Mesothelial cell of epicardium (in vitro differentiated cells): ENCODE data around the gene NEB. TPM values are rescaled to one million over a fixed set of nuclear protein-coding genes. Genes with fewer than 3 reads are reported as not detected.
"Not testable (repeated sequence)": the region's sequence is repeated elsewhere in the genome, so short reads cannot be mapped to it uniquely, and the experiment has no call there.

Experiments used
- DNase-seq, 2 experiments: peaks; one replicate each; pipeline ENCODE4 v3.0.0; 2021; ENCODE audit warnings: low spot score in 2 of 2; ENCODE audit not compliant: unreplicated experiment in 2 of 2
- H3K27ac Mint-ChIP-seq: 2 replicates; pipeline ENCODE4 v1.8.0; 2021; ENCODE audit warnings: mixed read lengths
- H3K27me3 Mint-ChIP-seq: 2 replicates; pipeline ENCODE4 v1.8.0; 2021; ENCODE audit warnings: low read depth, mixed read lengths
- H3K36me3 Mint-ChIP-seq: 2 replicates; pipeline ENCODE4 v1.8.0; 2021; ENCODE audit warnings: mixed read lengths
- H3K4me1 Mint-ChIP-seq: 2 replicates; pipeline ENCODE4 v1.8.0; 2021; ENCODE audit warnings: mixed read lengths
- H3K4me3 Mint-ChIP-seq: 2 replicates; pipeline ENCODE4 v1.8.0; 2021; ENCODE audit warnings: mild to moderate bottlenecking, moderate library complexity, mixed read lengths
- H3K9me3 Mint-ChIP-seq: 2 replicates; pipeline ENCODE4 v1.8.0; 2021; ENCODE audit warnings: mixed read lengths
- total RNA-seq: library from RNA; stranded (reverse); gene quantifications from 3 replicates; pipeline ENCODE4 v1.2.1, GENCODE V29; 2021
- TF ChIP-seq, protein P1 (sequence below): fragments of 200-600 bp; sonication (generic); IDR thresholded peaks from one replicate; pipeline ENCODE4 v1.5.0; 2021; ENCODE audit warnings: antibody characterized with exemption; ENCODE audit not compliant: unreplicated experiment

The NEB gene
- total RNA-seq, 1 donor from 2014 or later: 0.92 TPM

GRCh38 chr2:151753540-151753939 is 19.3 kb upstream of the NEB start:
- Mint-ChIP-seq H3K27ac (no peak overlapping the region), H3K27me3 (no peaks in the 10 kb centered on the region), H3K4me3 (no peak overlapping the region), H3K36me3 (no peaks in the 10 kb centered on the region), H3K4me1 (peaks cover 20% of the 10 kb centered on the region), H3K9me3 (peaks cover 7% of the 10 kb centered on the region)
- DNase-seq: no peak
- TF ChIP-seq, protein P1, sequence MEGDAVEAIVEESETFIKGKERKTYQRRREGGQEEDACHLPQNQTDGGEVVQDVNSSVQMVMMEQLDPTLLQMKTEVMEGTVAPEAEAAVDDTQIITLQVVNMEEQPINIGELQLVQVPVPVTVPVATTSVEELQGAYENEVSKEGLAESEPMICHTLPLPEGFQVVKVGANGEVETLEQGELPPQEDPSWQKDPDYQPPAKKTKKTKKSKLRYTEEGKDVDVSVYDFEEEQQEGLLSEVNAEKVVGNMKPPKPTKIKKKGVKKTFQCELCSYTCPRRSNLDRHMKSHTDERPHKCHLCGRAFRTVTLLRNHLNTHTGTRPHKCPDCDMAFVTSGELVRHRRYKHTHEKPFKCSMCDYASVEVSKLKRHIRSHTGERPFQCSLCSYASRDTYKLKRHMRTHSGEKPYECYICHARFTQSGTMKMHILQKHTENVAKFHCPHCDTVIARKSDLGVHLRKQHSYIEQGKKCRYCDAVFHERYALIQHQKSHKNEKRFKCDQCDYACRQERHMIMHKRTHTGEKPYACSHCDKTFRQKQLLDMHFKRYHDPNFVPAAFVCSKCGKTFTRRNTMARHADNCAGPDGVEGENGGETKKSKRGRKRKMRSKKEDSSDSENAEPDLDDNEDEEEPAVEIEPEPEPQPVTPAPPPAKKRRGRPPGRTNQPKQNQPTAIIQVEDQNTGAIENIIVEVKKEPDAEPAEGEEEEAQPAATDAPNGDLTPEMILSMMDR: no peak

DNA sequence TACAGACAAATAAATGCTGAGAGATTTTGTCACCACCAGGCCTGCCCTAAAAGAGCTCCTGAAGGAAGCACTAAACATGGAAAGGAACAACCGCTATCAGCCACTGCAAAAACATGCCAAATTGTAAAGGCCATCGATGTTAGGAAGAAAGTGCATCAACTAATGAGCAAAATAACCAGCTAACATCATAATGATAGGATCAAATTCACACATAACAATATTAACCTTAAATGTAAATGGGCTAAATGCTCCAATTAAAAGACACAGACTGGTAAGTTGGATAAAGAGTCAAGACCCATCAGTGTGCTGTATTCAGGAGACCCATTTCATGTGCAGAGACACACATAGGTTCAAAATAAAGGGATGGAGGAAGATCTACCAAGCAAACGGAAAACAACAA is 11.0 kb upstream of the NEB start:
- H3K4me3 Mint-ChIP-seq, H3K27me3 Mint-ChIP-seq, H3K4me1 Mint-ChIP-seq, DNase-seq, H3K27ac Mint-ChIP-seq: not testable (repeated sequence)
- H3K36me3 Mint-ChIP-seq: peaks cover 12% of the 10 kb centered on the region
- H3K9me3 Mint-ChIP-seq: peaks cover 31% of the 10 kb centered on the region

DNA sequence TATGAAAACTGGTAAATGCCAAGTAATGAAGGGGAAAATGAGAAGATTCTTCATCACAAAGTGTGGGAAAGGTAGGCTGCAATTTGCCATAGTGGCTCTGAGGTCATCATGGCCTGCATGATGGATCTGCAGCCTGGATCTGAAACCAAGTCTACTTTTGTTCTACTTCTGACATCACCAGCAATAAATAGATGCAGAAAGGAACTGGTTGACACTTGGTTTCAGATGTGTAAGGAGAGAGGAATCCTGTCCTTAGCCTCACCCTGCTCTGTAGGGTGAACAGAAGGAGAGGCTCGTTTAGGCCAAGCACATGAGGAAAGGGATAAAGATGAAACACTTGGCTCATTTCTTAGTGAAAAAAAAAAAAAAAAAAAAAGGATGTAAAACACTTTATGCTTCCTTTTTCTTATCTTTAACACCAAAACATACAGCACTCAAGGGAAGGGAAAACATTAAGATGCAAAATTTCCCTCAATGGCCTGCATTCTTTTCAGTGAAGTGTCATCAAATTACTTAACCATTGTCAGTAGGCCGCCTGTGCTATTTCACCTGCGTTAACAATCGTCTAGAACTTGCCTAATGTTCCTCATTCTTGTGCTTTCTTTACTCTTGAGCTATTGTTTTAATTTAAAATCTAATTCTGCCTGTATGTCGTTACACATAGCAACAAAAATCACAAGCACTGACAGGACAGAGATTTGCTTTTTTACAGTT is 3.9 kb downstream of the NEB start:
- H3K4me1 Mint-ChIP-seq: peaks cover 25% of the 10 kb centered on the region
- TF ChIP-seq, protein P1: no peak
- H3K9me3 Mint-ChIP-seq: no peaks in the 10 kb centered on the region
- H3K36me3 Mint-ChIP-seq: no peaks in the 10 kb centered on the region
- H3K4me3 Mint-ChIP-seq: no peak overlapping the region
- H3K27ac Mint-ChIP-seq: peak overlapping the region; percentile 8
- H3K27me3 Mint-ChIP-seq: no peaks in the 10 kb centered on the region
- DNase-seq: no peak

GRCh38 chr2:151729837-151730236 is 4.4 kb downstream of the NEB start:
- Mint-ChIP-seq H3K4me3 (no peak overlapping the region), H3K27ac (peak overlapping the region; percentile 8), H3K9me3 (no peaks in the 10 kb centered on the region), H3K4me1 (peaks cover 25% of the 10 kb centered on the region), H3K27me3 (no peaks in the 10 kb centered on the region), H3K36me3 (no peaks in the 10 kb centered on the region)
- TF ChIP-seq, protein P1: no peak
- DNase-seq: no peak

DNA sequence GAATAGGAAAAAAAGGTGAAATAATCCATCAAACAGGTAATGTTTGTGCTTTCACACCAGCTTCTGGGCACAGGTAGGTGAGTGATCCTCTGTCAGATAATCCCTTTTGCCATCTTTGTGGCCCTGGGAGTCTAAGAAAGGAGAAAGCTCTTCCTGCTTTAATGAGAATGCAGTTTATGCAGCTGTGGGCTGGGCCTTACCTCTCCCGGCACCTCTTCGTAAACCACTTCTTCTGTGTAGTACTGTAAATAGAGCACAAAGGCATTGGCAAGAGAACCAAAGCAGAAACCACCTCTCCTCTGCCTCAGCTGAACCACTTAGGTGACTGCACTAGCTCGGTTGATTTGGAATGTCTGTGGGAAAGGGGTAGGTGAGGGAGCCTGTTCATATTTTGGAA is 4.9 kb downstream of the NEB start:
- no peak overlapping the region for H3K27ac Mint-ChIP-seq
- peaks cover 25% of the 10 kb centered on the region for H3K4me1 Mint-ChIP-seq
- no peaks in the 10 kb centered on the region for H3K27me3 Mint-ChIP-seq

GRCh38 chr2:151728804-151729414 is 5.4 kb downstream of the NEB start:
- no peak overlapping the region for H3K27ac Mint-ChIP-seq
- no peaks in the 10 kb centered on the region for H3K27me3 Mint-ChIP-seq
- TF ChIP-seq, protein P1: peak; percentile 16
- no peak for DNase-seq
- H3K4me1 Mint-ChIP-seq: peaks cover 25% of the 10 kb centered on the region
- H3K9me3 Mint-ChIP-seq: no peaks in the 10 kb centered on the region
- no peaks in the 10 kb centered on the region for H3K36me3 Mint-ChIP-seq
- H3K4me3 Mint-ChIP-seq: no peak overlapping the region

More for the DNA sequence above, 4.9 kb downstream of the NEB start:
- Mint-ChIP-seq H3K9me3 (no peaks in the 10 kb centered on the region), H3K36me3 (no peaks in the 10 kb centered on the region), H3K4me3 (no peak overlapping the region)
- no peak for DNase-seq
- TF ChIP-seq, protein P1: no peak
